K562 (cell line): ENCODE results near the gene IMMP2L. TPM values are rescaled to one million over a fixed set of nuclear protein-coding genes. Genes with fewer than 3 reads are reported as not detected.

Experiments used
- AFF1 ChIP-seq, 2 experiments: fragments of 450-650 bp; IDR thresholded peaks; 2 replicates each; pipeline ENCODE4 v1.6.1; 2018; ENCODE audit warnings: mild to moderate bottlenecking in 2 of 2, low read depth in 1 of 2; ENCODE audit not compliant: partially characterized antibody in 2 of 2
- CC2D1A ChIP-seq: fragments of 450-650 bp; IDR thresholded peaks from 2 replicates; pipeline ENCODE4 v1.6.1; 2017; ENCODE audit warnings: mild to moderate bottlenecking
- CXXC5 ChIP-seq: fragments of 250-450 bp; sonication (Bioruptor Pico); IDR thresholded peaks from 2 replicates; pipeline ENCODE4 v1.8.0; 2022; ENCODE audit warnings: inconsistent platforms, mild to moderate bottlenecking, moderate library complexity
- GATAD2A ChIP-seq: fragments of 450-650 bp; IDR thresholded peaks from 2 replicates; pipeline ENCODE4 v1.6.1; 2017
- HDAC1 ChIP-seq, 2 experiments: fragments of 450-650 bp; IDR thresholded peaks; 2 replicates each; pipeline ENCODE4 v1.6.1; 2016 to 2017; ENCODE audit warnings: inconsistent platforms in 1 of 2, mild to moderate bottlenecking in 1 of 2, moderate library complexity in 1 of 2
- HMBOX1 ChIP-seq: sonication (generic); IDR thresholded peaks from 2 replicates; pipeline ENCODE4 v1.6.1; 2016
- MTA1 ChIP-seq: fragments of 450-650 bp; IDR thresholded peaks from 2 replicates; pipeline ENCODE4 v1.6.1; 2017; ENCODE audit warnings: borderline replicate concordance
- MYBL2 ChIP-seq, 2 experiments: fragments of 450-650 bp in 1 of 2; sonication (generic) in 1 of 2; formaldehyde crosslinking in 1 of 2; IDR thresholded peaks; 2 replicates each; pipeline versions ENCODE4 v1.6.1 to v1.8.1; 2017 to 2022; ENCODE audit warnings: borderline replicate concordance in 1 of 2, inconsistent platforms in 1 of 2, low read depth in 1 of 2, mild to moderate bottlenecking in 1 of 2, missing genetic modification reagents in 1 of 2, moderate library complexity in 1 of 2
- STAT5A ChIP-seq: IDR thresholded peaks from 2 replicates; pipeline ENCODE4 v1.6.1; 2012; ENCODE audit warnings: low read length, inconsistent platforms, borderline replicate concordance
- ZNF445 ChIP-seq: fragments of 250-450 bp; sonication (Bioruptor Pico); IDR thresholded peaks from 2 replicates; pipeline ENCODE4 v1.4.0; 2020; ENCODE audit warnings: low read depth, mild to moderate bottlenecking, moderate library complexity
- polyA plus RNA-seq, 8 experiments: library from polyadenylated mRNA; depleted of rRNA in 4 of 8; stranded (reverse) in 5 of 8; unstranded in 3 of 8; fragments of >200 nt; fragmentation: Nextera tagmentation in 2 of 8; fragmentation: Illumina TruSeq in 1 of 8; extraction: Ambion mirVana in 2 of 8; extraction: Trizol in 1 of 8; gene quantifications; 2 replicates each; pipeline versions ENCODE4 v1.2.1 to v1.2.3, GENCODE V29; 2011 to 2014; ENCODE audit warnings: inconsistent platforms in 1 of 8, missing spikeins in 1 of 8
- total RNA-seq, 7 experiments: library from RNA; depleted of rRNA in 6 of 7; stranded (reverse); fragments of >200 nt in 6 of 7; fragmentation: Illumina TruSeq in 2 of 7; extraction: Trizol in 2 of 7; gene quantifications; 2 replicates each; pipeline versions ENCODE4 v1.2.1 to v1.2.3, GENCODE V29; 2011 to 2021; ENCODE audit warnings: low replicate concordance in 1 of 7

Gene IMMP2L
- total and polyA plus RNA-seq, 9 of the 15 experiments (the other 6 are each of a cell fraction or from before 2014, with no cell fraction given): 29.7 to 116 (median 53.0) TPM

DNA sequence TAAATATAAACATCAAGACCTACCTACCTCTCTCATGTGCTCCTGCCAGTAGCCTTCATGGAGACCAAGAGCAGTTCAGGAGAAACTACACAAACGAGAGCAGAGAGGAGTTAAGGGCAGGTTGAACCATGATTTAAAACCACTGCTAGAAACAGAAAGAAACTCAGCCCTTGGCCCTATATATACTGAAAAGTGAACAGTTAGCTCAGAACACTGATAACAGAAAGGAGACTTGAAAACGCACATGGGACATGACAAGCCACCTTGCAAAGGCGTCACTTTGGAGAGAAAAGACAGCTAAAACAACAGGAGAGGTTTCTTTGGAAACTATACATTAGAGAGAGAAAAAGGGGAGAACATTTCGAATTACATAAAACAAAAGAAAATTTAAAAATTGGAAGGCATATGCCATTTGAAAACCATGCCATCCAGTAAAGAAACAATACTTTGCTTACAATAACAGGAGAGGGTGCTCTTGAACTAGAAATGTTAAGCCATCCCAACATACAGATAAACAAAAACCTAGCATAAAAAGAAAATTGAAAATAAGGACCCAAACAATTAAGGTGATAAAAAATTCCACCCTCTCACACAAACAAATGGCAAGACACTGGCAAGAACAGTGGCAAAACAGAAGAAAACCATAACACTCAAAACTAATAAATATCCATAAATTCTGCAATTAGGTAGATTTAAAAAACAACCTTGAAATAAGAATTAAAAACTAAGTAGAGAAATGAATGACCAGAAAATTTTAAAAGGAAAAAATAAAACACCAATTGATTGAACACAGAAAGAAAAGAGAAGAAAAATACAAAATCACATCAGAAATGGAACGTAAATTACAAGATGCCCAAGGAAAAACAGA is 232.7 kb downstream of the IMMP2L start (continued):
- 0 out of 2 replicates have a peak, but pooled peaks have one; percentile 21 for TF ChIP-seq MTA1
- TF ChIP-seq HDAC1 (IDR thresholded peaks at IDR 0.05): peak in 1 of 2 experiments; percentile 42; a peak in 1 of 4 replicates
- peak; percentile 40; the same call in 1 of the 2 replicates for TF ChIP-seq CXXC5 (CRISPR knock-in tag)
- 0 out of 2 replicates have a peak, but pooled peaks have one; percentile 24 for TF ChIP-seq HMBOX1
- TF ChIP-seq AFF1 (IDR thresholded peaks at IDR 0.05; ENCODE audit: low read depth in 1 of 2, partially characterized antibody in 2 of 2): peak in 1 of 2 experiments; percentile 19
- no peak for TF ChIP-seq STAT5A
- no peak; the same call in 1 of the 2 replicates for TF ChIP-seq GATAD2A
- peak; percentile 55 for TF ChIP-seq MYBL2 (IDR thresholded peaks at IDR 0.05; ENCODE audit: low read depth)
- TF ChIP-seq MYBL2 (CRISPR knock-in tag; IDR thresholded peaks at IDR 0.05; ENCODE audit: borderline replicate concordance): no peak
- no peak for TF ChIP-seq ZNF445 (CRISPR knock-in tag)
- TF ChIP-seq CC2D1A: peak; percentile 75
